ENCODE data around the gene HMGA1. TPM values are rescaled to one million over a fixed set of nuclear protein-coding genes. Genes with fewer than 3 reads are reported as not detected.

HMGA1 gene
- total and polyA plus RNA-seq, 2 of the 13 experiments (the other 11 are each of a cell fraction or from before 2014, with no cell fraction given) = 117 to 145 TPM

DNA sequence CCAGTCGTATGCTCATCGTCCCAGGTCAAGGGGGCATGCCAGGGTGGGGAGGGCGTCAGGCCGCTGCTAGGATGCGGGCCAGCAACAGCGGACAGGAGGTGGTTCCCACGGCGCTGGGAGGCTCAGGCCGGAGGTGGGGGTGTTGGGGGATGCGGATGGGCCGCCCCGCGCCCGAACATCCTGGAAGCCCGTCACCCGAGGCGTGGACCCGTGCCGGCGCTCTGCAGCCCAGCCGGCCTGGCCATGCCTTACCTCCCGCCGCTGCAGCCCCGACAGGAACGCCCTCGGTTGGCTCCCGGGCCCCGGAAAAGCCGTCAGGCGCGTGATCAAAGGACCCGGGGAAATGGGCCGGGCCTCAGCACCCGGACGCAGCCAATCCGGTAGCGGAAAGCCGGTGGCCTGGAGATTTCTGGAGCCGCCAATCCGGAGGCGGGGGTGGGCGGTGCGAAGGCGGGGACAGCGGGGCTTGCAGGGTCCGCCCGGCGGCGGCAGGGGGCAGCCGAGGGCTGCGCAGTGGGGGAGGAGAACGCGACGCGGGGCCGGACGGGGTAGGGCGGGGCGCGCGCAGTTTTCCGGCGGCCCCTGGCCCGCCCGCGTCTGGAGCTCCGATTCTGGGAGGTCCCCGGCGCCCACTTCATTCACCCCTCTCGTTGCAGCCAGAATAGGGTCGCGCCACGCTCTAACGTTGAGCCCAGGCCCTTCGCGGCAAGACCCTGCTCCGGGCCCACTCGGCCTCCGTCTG lies 12.2 kb downstream of the HMGA1 start, which contains the start of gene SMIM29 (continued):
- TF ChIP-seq, protein P1, sequence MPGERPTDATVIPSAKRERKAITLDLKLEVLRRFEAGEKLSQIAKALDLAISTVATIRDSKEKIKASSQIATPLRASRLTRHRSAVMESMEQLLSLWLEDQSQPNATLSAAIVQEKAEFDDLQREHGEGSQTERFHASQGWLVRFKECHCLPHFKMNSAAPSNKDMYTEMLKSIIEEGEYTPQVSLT (CRISPR knock-in tag; IDR thresholded peaks at IDR 0.05; ENCODE audit: borderline replicate concordance, low read depth) = no peak
- TF ChIP-seq ZNF598 (CRISPR knock-in tag; IDR thresholded peaks at IDR 0.05; ENCODE audit: borderline replicate concordance) = 0 out of 2 replicates have a peak, but pooled peaks have one; percentile 45
- no peak for TF ChIP-seq ZNF24 (IDR thresholded peaks at IDR 0.05)
- no peak for TF ChIP-seq ZNF567 (CRISPR knock-in tag; IDR thresholded peaks at IDR 0.05; ENCODE audit: borderline replicate concordance)
- TF ChIP-seq TCF7 (IDR thresholded peaks at IDR 0.05; ENCODE audit: low read depth) = peak; percentile 86
- TF ChIP-seq RARA (CRISPR knock-in tag; IDR thresholded peaks at IDR 0.05) = 0 out of 2 replicates have a peak, but pooled peaks have one; percentile 8
- TF ChIP-seq, protein P2, sequence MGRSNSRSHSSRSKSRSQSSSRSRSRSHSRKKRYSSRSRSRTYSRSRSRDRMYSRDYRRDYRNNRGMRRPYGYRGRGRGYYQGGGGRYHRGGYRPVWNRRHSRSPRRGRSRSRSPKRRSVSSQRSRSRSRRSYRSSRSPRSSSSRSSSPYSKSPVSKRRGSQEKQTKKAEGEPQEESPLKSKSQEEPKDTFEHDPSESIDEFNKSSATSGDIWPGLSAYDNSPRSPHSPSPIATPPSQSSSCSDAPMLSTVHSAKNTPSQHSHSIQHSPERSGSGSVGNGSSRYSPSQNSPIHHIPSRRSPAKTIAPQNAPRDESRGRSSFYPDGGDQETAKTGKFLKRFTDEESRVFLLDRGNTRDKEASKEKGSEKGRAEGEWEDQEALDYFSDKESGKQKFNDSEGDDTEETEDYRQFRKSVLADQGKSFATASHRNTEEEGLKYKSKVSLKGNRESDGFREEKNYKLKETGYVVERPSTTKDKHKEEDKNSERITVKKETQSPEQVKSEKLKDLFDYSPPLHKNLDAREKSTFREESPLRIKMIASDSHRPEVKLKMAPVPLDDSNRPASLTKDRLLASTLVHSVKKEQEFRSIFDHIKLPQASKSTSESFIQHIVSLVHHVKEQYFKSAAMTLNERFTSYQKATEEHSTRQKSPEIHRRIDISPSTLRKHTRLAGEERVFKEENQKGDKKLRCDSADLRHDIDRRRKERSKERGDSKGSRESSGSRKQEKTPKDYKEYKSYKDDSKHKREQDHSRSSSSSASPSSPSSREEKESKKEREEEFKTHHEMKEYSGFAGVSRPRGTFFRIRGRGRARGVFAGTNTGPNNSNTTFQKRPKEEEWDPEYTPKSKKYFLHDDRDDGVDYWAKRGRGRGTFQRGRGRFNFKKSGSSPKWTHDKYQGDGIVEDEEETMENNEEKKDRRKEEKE (IDR thresholded peaks at IDR 0.05) = no peak
- no peak; the same call in none of the 2 replicates for TF ChIP-seq KDM3A (CRISPR knock-in tag; IDR thresholded peaks at IDR 0.05; ENCODE audit: low read depth)
- TF ChIP-seq TARDBP (CRISPR knock-in tag; IDR thresholded peaks at IDR 0.05) = peak; percentile 23; the same call in 1 of the 2 replicates
- TF ChIP-seq ZBTB38 (CRISPR knock-in tag; IDR thresholded peaks at IDR 0.05) = peak; percentile 17; the same call in 1 of the 2 replicates
- TF ChIP-seq SRF (IDR thresholded peaks at IDR 0.05; ENCODE audit: low read depth, low read length) = no peak
- no peak for TF ChIP-seq KDM4B (CRISPR knock-in tag; IDR thresholded peaks at IDR 0.05)
- TF ChIP-seq RFX3 (CRISPR knock-in tag; IDR thresholded peaks at IDR 0.05) = no peak
- TF ChIP-seq TCF12 (IDR thresholded peaks at IDR 0.05) = no peak
- TF ChIP-seq TCF12 (CRISPR knock-in tag; IDR thresholded peaks at IDR 0.05) = no peak; the same call in 1 of the 2 replicates
- peak; percentile 98 for TF ChIP-seq RAD21 (CRISPR knock-in tag; IDR thresholded peaks at IDR 0.05)
- peak; percentile 46; the same call in 1 of the 2 replicates for TF ChIP-seq MEF2D (CRISPR knock-in tag; IDR thresholded peaks at IDR 0.05)
- no peak for TF ChIP-seq ZNF20 (CRISPR knock-in tag; IDR thresholded peaks at IDR 0.05)
- peak; percentile 52 for TF ChIP-seq ZSCAN12 (CRISPR knock-in tag; IDR thresholded peaks at IDR 0.05)
- peak; percentile 40 for TF ChIP-seq ZNF350 (CRISPR knock-in tag; IDR thresholded peaks at IDR 0.05; ENCODE audit: borderline replicate concordance, low read depth)
- TF ChIP-seq SMAD3 (CRISPR knock-in tag; IDR thresholded peaks at IDR 0.05) = peak; percentile 54; the same call in 1 of the 2 replicates
- no peak for TF ChIP-seq ZNF224 (CRISPR knock-in tag; IDR thresholded peaks at IDR 0.05)
- TF ChIP-seq AHR (CRISPR knock-in tag; IDR thresholded peaks at IDR 0.05) = 0 out of 2 replicates have a peak, but pooled peaks have one; percentile 12
- peak; percentile 73; the same call in 1 of the 2 replicates for TF ChIP-seq ZMAT3 (CRISPR knock-in tag; conservative IDR thresholded peaks at IDR 0.05)
- TF ChIP-seq, protein P3, sequence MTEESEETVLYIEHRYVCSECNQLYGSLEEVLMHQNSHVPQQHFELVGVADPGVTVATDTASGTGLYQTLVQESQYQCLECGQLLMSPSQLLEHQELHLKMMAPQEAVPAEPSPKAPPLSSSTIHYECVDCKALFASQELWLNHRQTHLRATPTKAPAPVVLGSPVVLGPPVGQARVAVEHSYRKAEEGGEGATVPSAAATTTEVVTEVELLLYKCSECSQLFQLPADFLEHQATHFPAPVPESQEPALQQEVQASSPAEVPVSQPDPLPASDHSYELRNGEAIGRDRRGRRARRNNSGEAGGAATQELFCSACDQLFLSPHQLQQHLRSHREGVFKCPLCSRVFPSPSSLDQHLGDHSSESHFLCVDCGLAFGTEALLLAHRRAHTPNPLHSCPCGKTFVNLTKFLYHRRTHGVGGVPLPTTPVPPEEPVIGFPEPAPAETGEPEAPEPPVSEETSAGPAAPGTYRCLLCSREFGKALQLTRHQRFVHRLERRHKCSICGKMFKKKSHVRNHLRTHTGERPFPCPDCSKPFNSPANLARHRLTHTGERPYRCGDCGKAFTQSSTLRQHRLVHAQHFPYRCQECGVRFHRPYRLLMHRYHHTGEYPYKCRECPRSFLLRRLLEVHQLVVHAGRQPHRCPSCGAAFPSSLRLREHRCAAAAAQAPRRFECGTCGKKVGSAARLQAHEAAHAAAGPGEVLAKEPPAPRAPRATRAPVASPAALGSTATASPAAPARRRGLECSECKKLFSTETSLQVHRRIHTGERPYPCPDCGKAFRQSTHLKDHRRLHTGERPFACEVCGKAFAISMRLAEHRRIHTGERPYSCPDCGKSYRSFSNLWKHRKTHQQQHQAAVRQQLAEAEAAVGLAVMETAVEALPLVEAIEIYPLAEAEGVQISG (CRISPR knock-in tag; IDR thresholded peaks at IDR 0.05) = peak; percentile 82
- TF ChIP-seq KLF13 (CRISPR knock-in tag; IDR thresholded peaks at IDR 0.05) = 0 out of 2 replicates have a peak, but pooled peaks have one; percentile 13
- TF ChIP-seq ZFYVE20 (CRISPR knock-in tag; IDR thresholded peaks at IDR 0.05; ENCODE audit: borderline replicate concordance, low read depth) = no peak

All from HepG2 (cell line).